HG03520 (cell line): ENCODE data around the gene CLIP2.
"Not testable (repeated sequence)": the region's sequence is repeated elsewhere in the genome, so short reads cannot be mapped to it uniquely, and the experiment has no call there.

ENCODE experiments used
- ATAC-seq: cut with Tn5 transposase; IDR thresholded peaks from one replicate; pipeline ENCODE4 v1.9.1; 2021; ENCODE audit warnings: mild to moderate bottlenecking, moderate library complexity; ENCODE audit not compliant: unreplicated experiment

CLIP2 gene

GRCh38 chr7:74401137-74401859 is 112.1 kb downstream of the CLIP2 start:
- no peak for ATAC-seq

GRCh38 chr7:74402668-74403067 is 113.5 kb downstream of the CLIP2 start:
- ATAC-seq, result not testable (repeated sequence)

- no peak for ATAC-seq
These were observed 114.5 kb downstream of the CLIP2 start for GRCh38 chr7:74403521-74404387.

DNA sequence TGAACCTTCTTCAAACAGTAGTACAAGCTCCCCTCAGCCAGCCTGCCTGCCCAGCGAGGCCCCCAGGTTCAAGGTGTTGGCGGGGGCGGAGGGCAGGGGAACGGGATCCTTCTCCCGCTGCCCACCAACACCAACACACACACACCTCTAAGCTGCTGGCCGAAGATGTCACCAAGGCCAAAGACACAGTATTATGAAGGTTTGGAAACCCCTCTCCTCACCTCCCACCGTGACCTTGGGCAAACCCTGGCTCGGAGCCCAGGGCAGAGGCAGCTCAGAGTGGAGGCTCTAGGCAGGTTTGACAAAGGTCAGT is 115.1 kb downstream of the CLIP2 start:
- ATAC-seq, result no peak

DNA sequence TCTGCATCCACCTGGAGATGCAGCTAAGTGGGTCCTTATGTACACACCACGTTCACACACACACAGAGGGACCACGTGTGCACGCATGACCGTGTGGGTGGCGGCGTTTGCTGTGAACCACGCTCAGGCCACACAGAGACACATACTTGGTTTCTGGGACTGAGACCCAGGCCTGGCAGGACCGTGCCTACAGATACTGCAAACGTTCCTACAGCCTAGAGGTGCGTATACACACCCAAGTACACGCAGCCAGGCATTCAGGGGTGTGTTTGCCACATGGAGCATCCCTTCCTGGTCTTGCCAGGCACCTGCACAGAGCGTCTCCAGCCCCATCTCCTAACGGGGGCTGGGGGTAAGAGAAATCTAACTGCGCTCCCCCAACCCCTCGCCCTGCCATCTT is 115.5 kb downstream of the CLIP2 start:
- ATAC-seq, result no peak

- ATAC-seq, result no peak
These were observed 116.1 kb downstream of the CLIP2 start for GRCh38 chr7:74405191-74405898.

- ATAC-seq, result no peak
These were observed 116.8 kb downstream of the CLIP2 start for GRCh38 chr7:74405899-74406512.

GRCh38 chr7:74407958-74408357 is 118.8 kb downstream of the CLIP2 start:
- ATAC-seq, result no peak

DNA sequence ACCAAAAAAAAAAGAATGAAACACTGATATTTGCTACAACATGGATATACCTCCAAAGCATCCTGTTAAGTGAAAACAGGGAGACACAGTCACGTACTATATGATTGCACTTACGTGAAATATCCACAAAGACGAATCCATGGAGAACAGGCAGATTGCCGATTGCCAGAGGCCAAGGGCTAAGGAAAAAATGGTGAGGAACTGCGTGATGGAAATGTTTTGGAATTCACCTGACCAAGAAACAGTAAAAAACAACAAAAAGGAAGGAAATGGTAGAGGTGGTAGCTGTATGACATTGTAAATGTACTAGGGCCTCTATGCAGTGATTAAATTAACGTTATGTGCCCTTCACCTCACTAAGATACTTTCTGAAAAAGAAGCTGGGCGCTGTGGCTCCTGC is 120.4 kb downstream of the CLIP2 start:
- no peak for ATAC-seq

DNA sequence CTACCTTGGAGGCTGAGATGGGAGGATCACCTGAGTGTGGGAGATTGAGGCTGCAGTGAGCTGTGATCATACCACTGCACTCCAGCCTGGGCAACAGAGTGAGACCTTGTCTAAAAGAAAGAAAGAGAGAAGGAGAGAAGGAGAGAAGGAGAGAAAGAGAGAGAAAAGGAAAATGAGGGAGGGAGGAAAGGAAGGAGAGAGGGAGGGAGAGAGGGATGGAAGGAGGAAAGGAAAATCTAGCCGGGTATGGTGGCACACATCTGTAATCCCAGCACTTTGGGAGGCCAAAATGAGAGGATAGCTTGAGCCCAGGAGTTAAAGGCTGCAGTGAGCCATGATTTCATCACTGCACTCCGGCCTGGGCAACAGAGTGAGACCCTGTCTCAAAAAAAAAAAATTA is 121.6 kb downstream of the CLIP2 start:
- ATAC-seq, result no peak

DNA sequence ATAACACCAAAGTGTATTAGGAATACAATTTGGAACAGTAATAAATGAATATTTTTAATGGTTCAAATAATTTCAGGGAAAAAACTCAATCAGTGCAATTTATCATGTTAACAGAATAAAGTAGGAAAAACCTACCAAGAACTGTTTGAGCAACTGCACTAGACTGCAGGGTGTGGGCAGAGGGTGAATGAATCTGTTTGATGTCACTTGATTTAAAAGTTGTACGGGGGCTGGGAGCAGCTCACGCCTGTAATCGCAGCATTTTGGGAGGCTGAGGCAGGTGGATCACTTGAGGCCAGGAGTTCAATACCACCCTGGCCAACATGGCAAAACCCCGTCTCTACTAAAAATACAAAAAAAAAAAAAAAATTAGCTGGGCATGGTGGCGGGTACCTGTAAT is 122.4 kb downstream of the CLIP2 start:
- not testable (repeated sequence) for ATAC-seq

DNA sequence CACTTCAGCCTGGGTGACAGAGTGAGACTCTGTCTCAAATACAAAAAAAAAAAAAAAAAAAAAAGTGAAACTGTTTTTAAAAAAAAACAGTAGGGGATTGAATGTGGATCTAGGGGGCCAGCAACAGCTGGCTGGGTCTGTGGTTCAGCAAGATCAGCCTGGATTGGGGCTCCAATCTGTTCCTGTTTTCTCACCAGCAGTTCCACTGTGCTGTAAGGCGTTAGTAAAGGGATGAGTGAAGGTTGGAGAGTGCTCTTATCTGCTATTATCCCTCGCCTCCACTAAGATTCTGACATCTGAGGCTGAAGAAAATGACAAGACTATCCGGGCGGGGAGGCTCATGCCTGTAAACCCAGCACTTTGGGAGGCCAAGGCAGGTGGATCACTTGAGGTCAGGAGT is 122.8 kb downstream of the CLIP2 start:
- ATAC-seq, result no peak

DNA sequence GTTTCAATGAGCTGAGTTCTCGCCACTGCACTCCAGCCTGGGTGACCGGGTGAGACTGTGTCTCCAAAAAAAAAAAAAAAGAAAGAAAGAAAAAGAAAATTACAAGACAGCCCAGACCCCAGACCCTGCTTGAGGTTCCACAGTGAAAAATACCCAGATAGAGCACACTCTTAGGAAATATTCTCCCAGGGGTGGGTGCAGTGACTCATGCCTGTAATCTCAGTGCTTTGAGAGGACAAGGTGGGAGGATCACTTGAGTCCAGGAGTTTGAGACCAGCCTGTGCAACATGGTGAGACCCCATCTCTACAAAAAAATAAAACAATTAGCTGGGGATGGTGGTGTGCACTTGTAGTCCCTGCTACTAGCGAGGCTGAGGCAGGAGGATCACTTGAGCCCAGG is 123.4 kb downstream of the CLIP2 start:
- no peak for ATAC-seq

- not testable (repeated sequence) for ATAC-seq
These were observed 125.6 kb downstream of the CLIP2 start for GRCh38 chr7:74414595-74415333.

DNA sequence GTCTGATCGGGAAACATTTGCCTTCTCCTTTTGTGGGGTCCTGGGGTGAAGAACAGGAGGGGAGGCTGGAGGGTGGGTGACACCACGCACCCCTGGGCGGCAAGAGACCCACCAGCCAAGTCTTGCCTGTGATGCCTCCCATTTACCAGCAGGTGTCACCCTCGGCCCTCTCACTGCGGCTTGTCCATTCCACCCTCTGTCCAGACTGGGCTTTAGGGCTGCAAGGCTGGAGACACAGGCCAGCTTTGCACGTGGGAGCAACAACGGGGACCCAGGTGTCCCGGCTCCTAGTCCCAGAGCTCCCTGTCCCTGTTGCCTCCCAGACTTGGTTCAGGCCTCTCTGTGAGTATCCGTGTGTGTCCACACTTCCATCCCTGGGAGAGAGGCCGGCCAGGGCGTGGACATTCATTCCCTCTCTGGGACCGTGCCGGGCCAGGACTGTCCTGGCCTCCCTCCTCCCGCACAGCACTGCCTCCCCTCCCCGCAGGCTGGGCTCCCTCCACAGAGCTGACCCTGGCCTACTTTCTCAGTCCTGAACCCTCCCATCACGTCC is 128.3 kb downstream of the CLIP2 start:
- no peak for ATAC-seq

- no peak for ATAC-seq
These were observed 128.9 kb downstream of the CLIP2 start for GRCh38 chr7:74418076-74418475.

GRCh38 chr7:74418538-74418937 is 129.3 kb downstream of the CLIP2 start:
- ATAC-seq, result no peak

DNA sequence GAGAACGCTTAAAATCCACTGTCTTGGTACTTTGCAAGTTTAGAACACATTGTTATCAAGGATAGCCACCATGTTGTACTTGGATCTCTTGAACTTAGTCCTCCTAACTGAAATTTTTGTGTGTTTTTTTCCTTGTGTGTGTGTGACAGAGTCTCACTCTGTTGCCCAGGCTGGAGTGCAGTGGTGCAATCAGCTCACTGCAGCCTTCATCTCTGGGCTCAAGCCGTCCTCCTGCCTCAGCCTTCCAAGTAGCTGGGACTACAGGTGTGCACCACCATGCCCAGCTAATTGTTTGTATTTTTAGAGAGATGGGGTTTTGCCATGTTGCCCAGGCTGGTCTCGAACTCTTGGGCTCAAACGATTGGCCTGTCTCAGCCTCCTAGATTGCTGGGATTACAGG is 130.0 kb downstream of the CLIP2 start:
- ATAC-seq, result not testable (repeated sequence)

DNA sequence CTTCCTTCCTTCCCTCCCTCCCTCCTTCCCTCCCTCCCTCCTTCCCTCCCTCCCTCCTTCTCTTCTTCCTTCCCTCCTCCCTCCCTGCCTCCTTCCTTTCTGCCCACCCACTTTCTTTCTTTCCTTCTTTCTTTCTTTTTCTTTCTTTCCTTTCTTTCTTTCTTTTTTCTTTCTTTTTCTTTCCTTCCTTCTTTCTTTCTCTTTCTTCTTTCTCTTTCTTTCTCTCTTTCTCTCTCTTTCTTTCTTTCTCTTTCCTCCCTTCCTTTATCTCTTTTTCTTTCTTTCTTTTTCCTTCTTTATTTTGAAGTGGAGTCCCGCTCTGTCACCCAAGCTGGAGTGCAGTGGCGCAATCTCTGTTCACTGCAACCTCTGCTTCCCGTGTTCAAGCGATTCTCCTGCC is 130.8 kb downstream of the CLIP2 start:
- no peak for ATAC-seq

- no peak for ATAC-seq
These were observed 135.2 kb downstream of the CLIP2 start for GRCh38 chr7:74424291-74424880.
